ENCODE measurements around the gene RCC1.

GRCh38 chr1:28548318-28548717 lies 42.5 kb downstream of the RCC1 start:
- TF ChIP-seq HDGF (IDR thresholded peaks at IDR 0.05; ENCODE audit: borderline replicate concordance) (no peak), ARNT (IDR thresholded peaks at IDR 0.05) (no peak), TARDBP (IDR thresholded peaks at IDR 0.05) (no peak), SUZ12 (IDR thresholded peaks at IDR 0.05) (no peak), FOXM1 (IDR thresholded peaks at IDR 0.05; ENCODE audit: borderline replicate concordance) (no peak), BHLHE40 (IDR thresholded peaks at IDR 0.05; ENCODE audit: borderline replicate concordance) (no peak)

All from HEK293T (cell line).